HG03045 (cell line): Measurements from ENCODE around the gene EFTUD2.

Source experiments
- ATAC-seq: cut with Tn5 transposase; IDR thresholded peaks from one replicate; pipeline ENCODE4 v1.9.1; 2021; ENCODE audit warnings: mild to moderate bottlenecking, moderate library complexity; ENCODE audit not compliant: unreplicated experiment

EFTUD2 gene

GRCh38 chr17:44911133-44912001 lies 12.1 kb upstream of the EFTUD2 start:
- no peak for ATAC-seq

- no peak for ATAC-seq
Measured at GRCh38 chr17:44910231-44911106, 11.2 kb upstream of the EFTUD2 start.

DNA sequence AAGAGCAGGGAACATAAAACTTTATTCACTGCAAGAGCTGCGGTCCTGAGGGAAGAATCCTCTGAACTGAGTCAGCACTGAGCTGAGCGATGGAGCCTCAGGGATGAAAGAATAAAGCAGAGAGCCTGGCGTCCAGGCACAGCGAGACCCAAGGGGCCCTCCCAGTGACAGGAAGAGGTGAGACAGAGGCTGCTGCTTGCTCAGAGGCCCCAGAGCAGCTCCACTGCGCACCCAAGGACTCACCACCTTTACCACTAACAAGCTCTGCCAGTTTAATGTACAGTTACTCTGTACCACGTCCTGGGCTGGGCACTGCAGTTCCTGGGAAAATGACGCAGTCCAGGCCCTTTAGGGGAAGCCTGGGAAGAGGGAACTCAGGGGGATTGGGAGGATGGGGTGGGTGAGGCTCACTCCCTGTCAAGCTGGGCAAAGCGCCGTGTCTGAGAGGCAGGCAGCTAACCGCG lies 10.5 kb upstream of the EFTUD2 start:
- no peak for ATAC-seq

- no peak for ATAC-seq
Measured at GRCh38 chr17:44908761-44909326, 9.6 kb upstream of the EFTUD2 start.

GRCh38 chr17:44907729-44908470 lies 8.7 kb upstream of the EFTUD2 start:
- ATAC-seq: no peak

GRCh38 chr17:44906763-44907728 lies 7.8 kb upstream of the EFTUD2 start:
- ATAC-seq: no peak

DNA sequence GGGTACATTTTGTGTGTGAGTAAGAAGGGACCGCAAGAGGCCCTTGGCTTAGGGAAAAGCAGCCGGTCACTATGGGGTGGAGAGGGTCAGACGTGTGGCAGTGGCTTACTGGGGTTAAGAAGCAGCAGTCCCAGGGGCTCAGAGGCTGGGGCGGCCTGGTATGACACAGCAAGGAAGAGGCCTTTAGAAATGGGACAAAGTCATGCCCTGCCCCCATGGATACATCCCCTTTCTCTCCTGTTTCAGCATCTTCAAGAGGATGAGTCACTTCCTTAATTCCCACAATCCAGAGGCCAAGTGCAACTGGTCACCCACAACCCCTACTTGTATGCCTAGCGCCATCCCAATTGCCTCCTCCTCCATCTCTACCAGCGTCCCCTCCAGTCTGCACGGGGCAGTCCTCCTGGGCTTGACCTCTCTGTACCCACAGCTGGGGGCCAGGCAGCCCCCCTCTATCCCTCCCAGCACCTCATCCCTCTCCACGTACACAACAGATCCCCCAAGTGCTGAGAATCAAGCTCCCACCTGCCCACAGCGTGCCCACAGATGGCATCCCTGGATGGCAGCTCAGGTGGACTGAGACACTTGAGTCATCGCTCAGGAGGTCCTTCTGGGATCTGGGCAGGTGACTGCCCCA lies 6.9 kb upstream of the EFTUD2 start:
- no peak for ATAC-seq

DNA sequence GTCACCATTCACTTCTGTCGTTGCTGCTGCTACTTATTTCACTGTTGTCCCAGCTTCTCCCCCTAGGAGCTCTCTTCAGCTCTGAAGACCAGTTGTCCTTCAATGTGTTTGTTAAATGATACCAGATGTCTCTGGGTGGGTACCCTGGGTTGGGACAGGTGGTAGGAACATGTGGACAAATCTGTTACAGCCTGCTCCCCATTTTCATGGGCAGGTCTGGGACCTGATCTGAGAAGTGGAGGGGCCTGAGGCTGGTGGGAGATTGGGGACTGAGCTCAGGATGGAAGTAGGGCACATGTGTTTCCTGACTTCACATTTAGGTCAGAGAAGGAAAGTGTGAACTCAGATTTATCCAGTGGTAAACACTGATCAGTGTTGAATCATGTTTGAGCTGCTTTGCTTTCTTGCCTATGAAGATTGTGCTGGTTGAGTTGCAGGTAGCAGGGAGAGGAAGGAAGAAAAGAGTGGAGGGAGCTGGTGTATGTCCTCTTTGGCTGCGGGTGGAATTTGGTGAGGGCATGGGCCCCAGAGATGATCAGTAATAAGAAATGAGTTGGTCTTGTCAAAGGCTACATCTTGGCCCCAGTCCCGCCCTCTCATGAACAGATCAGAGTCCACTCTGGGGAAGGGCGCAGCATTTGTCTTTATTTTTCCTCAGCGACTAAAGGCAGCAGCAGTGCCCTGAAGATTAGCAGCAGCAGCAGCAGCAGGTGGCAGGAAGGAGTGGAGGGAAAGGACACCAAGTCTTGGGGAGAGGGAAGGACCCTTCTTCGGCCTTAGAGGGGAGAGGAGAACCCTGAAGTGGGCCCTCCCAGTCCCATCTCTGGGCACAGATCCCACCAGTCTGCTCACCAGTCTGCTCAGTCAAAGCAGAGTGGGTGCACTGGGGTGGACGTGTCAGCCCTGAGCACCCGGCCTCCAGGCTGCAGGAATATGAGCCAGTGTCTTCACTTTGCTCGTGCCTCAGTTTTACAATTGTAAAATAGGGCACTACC lies 6.1 kb upstream of the EFTUD2 start:
- no peak for ATAC-seq

DNA sequence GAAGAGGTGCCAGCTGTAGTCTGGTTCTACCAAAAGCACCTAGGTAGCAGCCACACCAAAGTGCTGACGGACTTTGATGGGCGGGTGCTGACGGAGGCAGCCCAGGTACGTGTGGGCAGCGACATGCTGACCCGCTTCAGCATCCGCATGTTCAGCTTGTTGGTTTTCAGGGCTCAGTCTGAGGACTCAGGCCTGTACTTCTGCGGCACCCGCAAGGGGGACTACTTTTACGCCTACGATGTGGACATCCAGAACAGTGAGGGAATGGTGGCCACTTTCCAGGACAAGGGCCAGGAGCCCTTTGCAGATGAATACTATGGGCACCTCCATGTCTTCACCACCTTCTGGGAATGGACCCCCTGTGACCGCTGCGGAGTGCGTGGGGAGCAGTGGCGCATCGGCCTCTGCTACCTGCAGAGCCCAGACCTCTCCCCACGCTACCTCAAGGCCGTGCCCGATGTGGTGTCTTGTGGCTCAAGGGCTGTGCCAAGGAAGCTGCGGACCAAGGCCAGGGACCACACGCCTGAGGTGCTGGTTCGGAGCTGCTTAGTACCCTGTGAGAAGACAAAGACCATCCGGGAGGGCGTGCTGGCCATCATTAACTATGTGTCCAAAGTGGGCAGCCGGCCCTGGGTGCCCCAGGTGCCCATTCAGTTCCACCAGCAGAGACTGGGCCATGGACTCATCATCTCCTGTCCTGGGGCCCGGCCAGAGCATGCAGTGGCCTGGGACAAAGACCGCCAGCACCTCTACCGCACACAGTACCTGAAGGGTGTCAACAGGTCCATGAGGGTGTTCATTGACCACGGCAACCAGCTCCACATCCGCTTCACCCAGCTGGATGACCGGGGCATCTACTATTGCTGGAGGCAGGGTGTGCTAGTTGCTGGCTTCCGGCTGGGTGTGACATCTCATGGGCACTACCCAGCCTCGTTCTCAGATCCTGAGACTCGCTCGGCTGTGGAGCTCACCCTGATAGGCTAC lies 5.0 kb upstream of the EFTUD2 start:
- ATAC-seq: no peak

GRCh38 chr17:44903012-44903685 lies 3.9 kb upstream of the EFTUD2 start:
- ATAC-seq: no peak

DNA sequence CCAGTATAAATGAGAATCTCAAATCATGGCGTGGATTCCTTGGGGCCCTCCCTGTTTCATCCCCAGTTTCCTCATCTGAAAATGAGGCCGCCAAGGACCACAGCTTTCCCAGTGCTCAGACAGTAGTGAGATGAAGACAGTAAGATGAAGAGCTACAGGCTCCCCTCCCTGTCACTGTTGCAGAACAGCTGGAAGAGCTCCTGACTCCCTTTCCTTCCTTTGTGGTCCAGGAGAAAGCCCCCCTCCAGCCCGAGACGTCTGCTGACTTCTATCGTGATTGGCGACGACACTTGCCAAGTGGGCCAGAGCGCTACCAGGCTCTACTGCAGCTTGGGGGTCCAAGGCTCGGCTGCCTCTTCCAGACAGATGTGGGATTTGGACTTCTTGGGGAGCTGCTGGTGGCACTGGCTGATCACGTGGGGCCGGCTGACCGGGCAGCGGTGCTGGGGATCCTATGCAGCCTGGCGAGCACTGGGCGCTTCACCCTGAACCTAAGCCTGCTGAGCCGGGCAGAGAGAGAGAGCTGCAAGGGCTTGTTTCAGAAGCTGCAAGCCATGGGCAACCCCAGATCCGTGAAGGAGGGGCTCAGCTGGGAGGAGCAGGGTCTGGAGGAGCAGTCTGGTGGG lies 3.0 kb upstream of the EFTUD2 start:
- ATAC-seq: no peak

DNA sequence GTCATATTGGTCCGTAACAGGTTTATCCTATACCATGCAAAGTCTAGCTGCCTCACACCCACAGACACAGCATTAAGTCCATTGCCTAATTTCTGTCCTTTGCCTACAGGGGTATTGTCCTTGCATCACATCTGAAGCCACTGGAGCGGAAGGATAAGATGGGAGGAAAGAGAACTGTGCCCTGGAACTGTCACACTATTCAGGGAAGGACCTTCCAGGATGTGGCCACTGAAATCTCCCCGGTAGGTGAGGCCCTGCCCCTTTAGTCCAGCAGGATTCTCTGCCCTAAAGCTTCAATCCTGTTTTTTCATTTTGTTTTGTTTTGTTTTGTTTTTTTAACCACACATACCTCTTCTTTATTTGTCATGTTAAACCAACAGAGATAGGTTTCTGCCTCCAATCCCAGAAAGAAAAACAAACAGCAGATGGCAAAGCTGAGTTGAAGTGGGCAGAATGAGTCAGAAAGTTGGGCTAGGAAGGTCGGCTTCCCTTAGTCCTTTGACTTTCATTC lies 2.2 kb upstream of the EFTUD2 start:
- ATAC-seq: no peak

DNA sequence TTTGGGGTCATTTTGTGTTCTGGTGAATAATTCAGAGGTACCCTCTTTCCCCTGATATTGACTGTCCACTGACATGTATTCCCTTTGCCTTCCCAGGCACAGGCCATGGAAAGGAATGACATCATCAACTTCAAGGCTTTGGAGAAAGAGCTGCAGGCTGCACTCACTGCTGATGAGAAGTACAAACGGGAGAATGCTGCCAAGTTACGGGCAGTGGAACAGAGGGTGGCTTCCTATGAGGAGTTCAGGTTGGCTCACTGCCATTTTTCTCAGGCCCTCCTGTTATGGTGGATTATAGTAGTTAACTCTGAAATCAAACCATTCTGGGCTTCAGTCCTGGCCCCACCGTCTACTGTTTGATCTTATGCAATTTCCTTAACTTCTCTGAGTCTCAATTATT lies 1.6 kb upstream of the EFTUD2 start:
- ATAC-seq: no peak

DNA sequence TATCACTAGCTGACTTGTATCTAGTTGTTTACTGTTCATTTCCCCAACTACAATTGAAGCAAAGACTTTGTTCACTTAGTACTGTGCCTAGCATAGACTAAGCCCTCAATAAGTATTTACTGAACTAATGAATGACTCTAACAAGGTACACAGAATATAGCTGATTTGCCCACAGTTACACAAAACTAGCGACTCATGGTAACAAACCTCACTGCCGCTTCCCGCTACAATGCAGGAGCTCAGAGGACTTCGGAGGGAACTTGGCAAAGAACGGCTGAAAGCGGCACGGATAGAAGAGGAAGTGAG lies 524 bp downstream of the EFTUD2 start:
- ATAC-seq: no peak

GRCh38 chr17:44894642-44895041 lies 4.6 kb downstream of the EFTUD2 start:
- no peak for ATAC-seq

DNA sequence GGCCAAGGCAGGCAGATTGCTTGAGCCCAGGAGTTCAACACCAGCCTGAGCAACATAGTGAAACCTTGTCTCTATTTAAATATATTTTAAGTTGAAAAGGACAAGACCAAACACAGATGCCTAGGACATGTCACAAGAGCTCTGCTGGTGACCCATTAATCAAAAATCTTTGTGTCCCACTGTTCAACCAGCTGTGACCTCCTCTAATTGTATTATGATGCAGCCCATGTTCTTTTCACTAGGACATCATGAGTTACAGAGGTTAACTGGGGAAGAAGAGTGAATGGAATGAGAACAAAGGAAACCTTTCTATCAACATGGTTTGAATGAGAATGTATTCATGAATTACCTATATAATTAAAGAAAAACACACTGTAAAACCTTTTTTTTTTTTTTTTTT lies 7.0 kb downstream of the EFTUD2 start:
- ATAC-seq: no peak
